GM18526 (cell line): Measurements from ENCODE around the gene NTRK1.

Source experiments
- POLR2A ChIP-seq: IDR thresholded peaks from 3 replicates; pipeline ENCODE4 v1.6.1; 2011; ENCODE audit not compliant: insufficient read length; ENCODE audit errors: extremely low read depth

The NTRK1 gene

GRCh38 chr1:156901966-156902915, 41.6 kb downstream of the NTRK1 start:
- TF ChIP-seq POLR2A: no peak

DNA sequence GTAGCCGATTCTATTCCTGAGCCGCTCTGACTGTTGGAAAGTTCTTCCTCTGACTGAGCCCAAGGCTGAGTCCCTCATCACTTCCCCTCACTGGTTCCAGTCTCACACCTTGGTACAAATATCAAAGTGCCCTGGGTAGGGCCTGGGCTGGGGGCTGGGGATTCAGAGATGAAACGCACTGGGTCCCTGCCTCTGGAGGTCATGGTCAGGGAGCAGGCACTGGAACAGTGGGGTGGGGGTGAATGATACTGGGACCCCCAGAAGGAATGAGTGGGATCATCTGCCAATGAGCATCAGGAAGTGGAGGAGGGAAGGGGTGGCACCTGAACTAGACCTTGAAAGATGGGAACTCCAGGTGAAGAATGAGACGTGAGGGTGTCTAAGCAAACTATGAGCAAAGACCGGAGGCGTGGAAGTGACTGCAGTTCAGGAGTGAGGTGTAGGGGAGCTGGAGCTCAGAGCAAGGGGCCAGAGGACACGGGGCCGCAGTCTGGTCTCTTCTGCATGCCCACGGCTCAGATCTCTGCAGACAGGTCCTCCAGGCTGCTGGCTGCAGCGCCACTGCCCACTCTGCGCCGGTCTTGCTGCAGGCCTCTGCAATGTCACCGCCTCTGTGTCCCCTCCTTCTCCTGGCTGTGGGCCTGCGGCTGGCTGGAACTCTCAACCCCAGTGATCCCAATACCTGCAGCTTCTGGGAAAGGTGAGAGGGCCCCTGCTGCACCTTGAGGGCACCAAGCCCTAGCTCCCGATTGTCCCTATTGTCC, 42.8 kb downstream of the NTRK1 start:
- no peak for TF ChIP-seq POLR2A

DNA sequence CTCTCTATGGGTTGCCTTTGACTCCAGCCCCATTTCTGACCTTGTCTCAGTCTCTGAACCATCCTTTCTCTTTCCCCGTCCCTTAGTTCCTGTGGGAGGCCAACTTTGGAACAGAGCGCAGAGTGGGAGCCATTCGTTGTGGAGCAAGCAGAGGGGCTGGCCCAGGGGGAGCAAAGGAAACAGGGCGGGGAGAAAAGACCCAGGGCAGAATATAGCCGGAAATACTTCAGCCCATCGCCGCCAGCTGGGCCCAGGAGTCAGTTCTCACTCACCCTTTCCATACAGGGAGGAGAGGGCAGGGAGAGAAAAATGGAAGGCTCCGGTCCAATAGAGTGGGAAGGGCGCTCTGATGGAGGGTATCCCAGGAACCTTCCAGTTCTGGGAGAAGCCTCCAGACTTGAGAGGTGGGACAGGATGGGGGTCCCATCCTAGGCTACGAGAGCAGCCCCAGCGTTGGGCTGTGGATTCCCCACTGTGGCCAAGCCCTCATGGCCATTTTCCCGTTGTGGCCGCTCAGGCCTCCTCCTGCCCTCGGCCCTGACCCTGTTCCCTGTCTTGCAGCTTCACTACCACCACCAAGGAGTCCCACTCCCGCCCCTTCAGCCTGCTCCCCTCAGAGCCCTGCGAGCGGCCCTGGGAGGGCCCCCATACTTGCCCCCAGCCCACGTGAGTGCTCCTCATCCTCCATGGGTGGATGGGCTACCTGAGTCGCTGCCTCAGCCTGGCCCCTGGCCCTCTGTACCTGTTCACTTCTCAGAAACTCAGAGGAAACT, 43.7 kb downstream of the NTRK1 start:
- no peak for TF ChIP-seq POLR2A

GRCh38 chr1:156905176-156905575, 44.5 kb downstream of the NTRK1 start:
- TF ChIP-seq POLR2A: no peak

DNA sequence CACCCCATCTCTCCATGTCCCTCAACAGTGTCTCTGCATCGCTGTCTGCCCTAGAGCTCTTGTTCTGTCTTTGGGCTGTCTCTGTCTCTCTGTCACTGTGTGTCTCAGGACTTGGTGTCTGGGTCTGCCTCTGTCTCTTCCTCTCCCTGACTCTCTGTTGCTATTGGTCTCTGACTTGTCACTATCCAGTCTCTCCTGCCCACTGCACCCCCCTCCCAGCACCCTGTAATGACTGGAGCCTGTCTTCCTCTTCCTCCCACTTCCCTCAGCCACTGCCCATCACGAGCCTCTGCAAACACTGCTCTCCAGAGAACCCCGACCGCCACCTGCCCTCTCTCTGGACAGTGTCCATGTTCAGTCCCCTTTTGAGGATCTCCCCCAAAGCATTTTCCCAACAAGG, 45.0 kb downstream of the NTRK1 start:
- TF ChIP-seq POLR2A: no peak

DNA sequence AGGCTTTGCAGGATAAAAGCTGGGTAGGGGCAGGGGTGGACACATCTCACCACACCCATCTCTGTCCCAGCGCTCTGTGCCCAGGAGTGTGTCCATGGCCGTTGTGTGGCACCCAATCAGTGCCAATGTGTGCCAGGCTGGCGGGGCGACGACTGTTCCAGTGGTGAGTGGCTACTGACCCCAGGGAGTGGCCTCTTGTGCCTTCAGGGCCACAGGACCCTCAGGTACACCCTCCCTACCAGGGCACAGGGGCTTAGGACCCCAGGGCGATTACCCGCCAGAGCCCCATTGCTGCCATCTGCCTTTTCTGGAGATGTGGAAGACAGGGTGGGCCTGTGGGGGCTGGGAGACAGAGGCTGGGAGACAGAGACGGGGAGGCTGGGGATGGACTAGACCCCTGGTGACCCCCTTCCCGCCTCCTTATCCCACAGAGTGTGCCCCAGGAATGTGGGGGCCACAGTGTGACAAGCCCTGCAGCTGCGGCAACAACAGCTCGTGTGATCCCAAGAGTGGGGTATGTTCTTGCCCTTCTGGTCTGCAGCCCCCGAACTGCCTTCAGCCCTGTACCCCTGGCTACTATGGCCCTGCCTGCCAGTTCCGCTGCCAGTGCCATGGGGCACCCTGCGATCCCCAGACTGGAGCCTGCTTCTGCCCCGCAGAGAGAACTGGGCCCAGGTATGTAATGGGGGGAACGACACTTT, 45.7 kb downstream of the NTRK1 start:
- no peak for TF ChIP-seq POLR2A

DNA sequence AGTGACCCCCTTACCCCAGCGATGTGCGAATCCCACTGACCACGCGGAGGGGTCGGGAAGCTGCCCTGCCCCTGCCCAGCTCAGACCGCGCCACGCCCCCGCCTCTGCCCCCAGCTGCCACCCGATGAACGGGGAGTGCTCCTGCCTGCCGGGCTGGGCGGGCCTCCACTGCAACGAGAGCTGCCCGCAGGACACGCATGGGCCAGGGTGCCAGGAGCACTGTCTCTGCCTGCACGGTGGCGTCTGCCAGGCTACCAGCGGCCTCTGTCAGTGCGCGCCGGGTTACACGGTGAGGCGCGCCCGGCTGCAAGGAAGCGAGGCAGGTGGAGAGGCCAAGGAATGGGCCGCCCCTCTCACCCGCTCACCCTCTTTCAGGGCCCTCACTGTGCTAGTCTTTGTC, 47.9 kb downstream of the NTRK1 start:
- no peak for TF ChIP-seq POLR2A

GRCh38 chr1:156908955-156909354, 48.3 kb downstream of the NTRK1 start:
- no peak for TF ChIP-seq POLR2A

GRCh38 chr1:156909671-156910070, 49.0 kb downstream of the NTRK1 start:
- no peak for TF ChIP-seq POLR2A

GRCh38 chr1:156910309-156910782, 49.7 kb downstream of the NTRK1 start:
- TF ChIP-seq POLR2A: no peak

DNA sequence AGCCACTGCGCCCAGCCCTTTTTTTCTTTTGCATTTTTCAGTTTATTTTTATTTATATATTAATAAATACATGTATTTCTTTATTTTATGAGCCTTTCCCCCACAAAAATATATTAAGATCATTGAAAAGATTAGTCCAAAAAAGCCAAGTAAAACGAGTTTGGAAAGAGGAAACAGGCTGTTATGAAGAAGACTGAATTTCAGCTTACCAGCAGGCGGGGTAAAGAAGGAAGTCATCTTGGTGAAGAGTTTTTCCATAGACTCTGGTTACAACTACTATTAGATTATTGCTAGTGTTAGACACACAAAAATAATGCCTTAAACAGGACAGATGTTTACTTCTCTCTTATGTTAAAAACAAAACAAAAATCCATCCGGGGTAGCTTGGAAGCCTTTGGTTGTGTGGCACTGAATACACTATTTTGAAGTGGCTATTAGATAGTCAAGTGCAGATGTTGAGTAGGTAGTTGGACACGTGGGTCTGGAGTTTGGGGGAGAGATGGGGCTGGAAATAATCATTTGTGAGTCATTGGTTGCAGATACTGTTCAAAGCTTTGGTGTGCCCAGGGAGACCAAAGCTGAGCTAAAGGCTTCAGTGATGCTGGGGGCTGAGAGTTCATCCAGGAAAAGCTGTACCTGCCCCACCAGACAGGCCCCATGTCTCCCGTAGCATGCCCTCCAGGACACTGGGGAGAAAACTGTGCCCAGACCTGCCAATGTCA, 51.1 kb downstream of the NTRK1 start:
- TF ChIP-seq POLR2A: no peak

- TF ChIP-seq POLR2A: no peak
These were observed 51.6 kb downstream of the NTRK1 start for GRCh38 chr1:156912310-156912709.

- TF ChIP-seq POLR2A: no peak
These were observed 52.5 kb downstream of the NTRK1 start for GRCh38 chr1:156912861-156913808.
